ENCODE data around the gene BCAS1.

Gene BCAS1

DNA sequence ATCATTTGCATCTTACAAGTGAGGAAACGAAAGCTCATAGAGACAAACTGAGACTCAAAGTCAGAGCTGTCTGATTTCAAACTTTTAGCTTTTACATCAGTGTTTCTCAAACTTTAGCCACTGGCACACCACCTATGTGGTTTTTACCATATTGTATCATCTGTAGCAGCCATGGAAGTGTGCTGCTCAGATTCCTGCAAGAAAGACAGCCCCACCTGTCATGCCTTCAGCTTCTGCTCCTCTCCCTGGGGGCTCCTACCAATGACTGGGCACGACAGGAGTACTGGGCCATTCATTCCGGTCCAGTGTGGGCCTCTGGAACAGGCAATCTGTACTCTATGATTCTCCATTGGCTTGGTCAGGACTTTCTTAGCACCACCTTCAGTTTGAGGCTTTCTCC is 87.0 kb downstream of the BCAS1 start:
- H3K9me3 ChIP-seq (replicated peaks; ENCODE audit: insufficient read depth, low read length), result no peaks in the 10 kb centered on the region
- H3K9ac ChIP-seq (ENCODE audit: low read length), result no peak overlapping the region
- no peaks in the 10 kb centered on the region for H3K79me2 ChIP-seq (ENCODE audit: low read length)
- H3F3A ChIP-seq (ENCODE audit: insufficient read depth, low read length), result no peaks in the 10 kb centered on the region
- no peak overlapping the region for H3K4me3 ChIP-seq (ENCODE audit: low read length)
- H3K4me1 ChIP-seq (ENCODE audit: low read length), result no peaks in the 10 kb centered on the region; the same call in 1 of the 2 replicates
- TF ChIP-seq EZH2phosphoT487 (IDR thresholded peaks at IDR 0.05; ENCODE audit: low read length) (no peak), EZH2 (optimal IDR thresholded peaks at IDR 0.05; ENCODE audit: low read depth, low read length) (no peak)
- TF ChIP-seq, protein P1, sequence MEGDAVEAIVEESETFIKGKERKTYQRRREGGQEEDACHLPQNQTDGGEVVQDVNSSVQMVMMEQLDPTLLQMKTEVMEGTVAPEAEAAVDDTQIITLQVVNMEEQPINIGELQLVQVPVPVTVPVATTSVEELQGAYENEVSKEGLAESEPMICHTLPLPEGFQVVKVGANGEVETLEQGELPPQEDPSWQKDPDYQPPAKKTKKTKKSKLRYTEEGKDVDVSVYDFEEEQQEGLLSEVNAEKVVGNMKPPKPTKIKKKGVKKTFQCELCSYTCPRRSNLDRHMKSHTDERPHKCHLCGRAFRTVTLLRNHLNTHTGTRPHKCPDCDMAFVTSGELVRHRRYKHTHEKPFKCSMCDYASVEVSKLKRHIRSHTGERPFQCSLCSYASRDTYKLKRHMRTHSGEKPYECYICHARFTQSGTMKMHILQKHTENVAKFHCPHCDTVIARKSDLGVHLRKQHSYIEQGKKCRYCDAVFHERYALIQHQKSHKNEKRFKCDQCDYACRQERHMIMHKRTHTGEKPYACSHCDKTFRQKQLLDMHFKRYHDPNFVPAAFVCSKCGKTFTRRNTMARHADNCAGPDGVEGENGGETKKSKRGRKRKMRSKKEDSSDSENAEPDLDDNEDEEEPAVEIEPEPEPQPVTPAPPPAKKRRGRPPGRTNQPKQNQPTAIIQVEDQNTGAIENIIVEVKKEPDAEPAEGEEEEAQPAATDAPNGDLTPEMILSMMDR (IDR thresholded peaks at IDR 0.05; ENCODE audit: low read length), result no peak
- no peaks in the 10 kb centered on the region for H3K36me3 ChIP-seq (replicated peaks; ENCODE audit: insufficient read depth, low read length)
- DNase-seq, result no peak
- H4K20me1 ChIP-seq (ENCODE audit: insufficient read depth, low read length), result no peaks in the 10 kb centered on the region
- no peak overlapping the region for H2AFZ ChIP-seq (ENCODE audit: low read length)
- H3K4me2 ChIP-seq (ENCODE audit: low read depth, low read length), result no peak overlapping the region
- H3K27me3 ChIP-seq (replicated peaks; ENCODE audit: insufficient read depth, low read length), result no peaks in the 10 kb centered on the region
- no peak overlapping the region for H3K27ac ChIP-seq (ENCODE audit: low read length)
- no peaks in the 10 kb centered on the region for H3K9me2 ChIP-seq (replicated peaks; ENCODE audit: insufficient read depth, low read length)

DNA sequence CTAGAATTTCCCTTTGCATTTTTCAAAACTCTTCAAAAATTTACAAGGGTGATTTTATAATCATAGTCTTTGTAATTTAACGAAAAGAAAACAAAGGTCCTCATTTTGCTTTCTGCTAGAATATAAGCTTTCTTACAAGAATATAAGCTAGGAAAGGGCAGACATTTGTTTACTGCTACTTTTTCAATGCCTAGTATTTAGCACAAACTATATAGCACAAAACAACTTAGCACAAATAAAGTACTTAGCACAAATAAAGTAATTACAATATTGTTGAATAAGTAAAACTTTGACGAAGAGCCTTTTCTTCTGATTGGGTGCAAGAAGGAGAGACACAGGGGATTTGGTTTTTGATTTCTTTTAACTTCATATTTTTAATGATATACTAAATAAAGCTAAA is 87.8 kb downstream of the BCAS1 start:
- Histone ChIP-seq H3K79me2 (ENCODE audit: low read length) (no peaks in the 10 kb centered on the region), H3K9me2 (replicated peaks; ENCODE audit: insufficient read depth, low read length) (no peaks in the 10 kb centered on the region), H4K20me1 (ENCODE audit: insufficient read depth, low read length) (no peaks in the 10 kb centered on the region), H3K27ac (ENCODE audit: low read length) (no peak overlapping the region), H3K4me2 (ENCODE audit: low read depth, low read length) (no peak overlapping the region), H2AFZ (ENCODE audit: low read length) (no peak overlapping the region), H3K9ac (ENCODE audit: low read length) (no peak overlapping the region), H3K9me3 (replicated peaks; ENCODE audit: insufficient read depth, low read length) (no peaks in the 10 kb centered on the region), H3K4me1 (ENCODE audit: low read length) (no peaks in the 10 kb centered on the region; the same call in 1 of the 2 replicates), H3K27me3 (replicated peaks; ENCODE audit: insufficient read depth, low read length) (no peaks in the 10 kb centered on the region), H3F3A (ENCODE audit: insufficient read depth, low read length) (no peaks in the 10 kb centered on the region), H3K4me3 (ENCODE audit: low read length) (no peak overlapping the region), H3K36me3 (replicated peaks; ENCODE audit: insufficient read depth, low read length) (no peaks in the 10 kb centered on the region)
- no peak for DNase-seq
- TF ChIP-seq EZH2phosphoT487 (IDR thresholded peaks at IDR 0.05; ENCODE audit: low read length) (no peak), EZH2 (optimal IDR thresholded peaks at IDR 0.05; ENCODE audit: low read depth, low read length) (no peak)
- TF ChIP-seq, protein P1 (IDR thresholded peaks at IDR 0.05; ENCODE audit: low read length), result no peak

DNA sequence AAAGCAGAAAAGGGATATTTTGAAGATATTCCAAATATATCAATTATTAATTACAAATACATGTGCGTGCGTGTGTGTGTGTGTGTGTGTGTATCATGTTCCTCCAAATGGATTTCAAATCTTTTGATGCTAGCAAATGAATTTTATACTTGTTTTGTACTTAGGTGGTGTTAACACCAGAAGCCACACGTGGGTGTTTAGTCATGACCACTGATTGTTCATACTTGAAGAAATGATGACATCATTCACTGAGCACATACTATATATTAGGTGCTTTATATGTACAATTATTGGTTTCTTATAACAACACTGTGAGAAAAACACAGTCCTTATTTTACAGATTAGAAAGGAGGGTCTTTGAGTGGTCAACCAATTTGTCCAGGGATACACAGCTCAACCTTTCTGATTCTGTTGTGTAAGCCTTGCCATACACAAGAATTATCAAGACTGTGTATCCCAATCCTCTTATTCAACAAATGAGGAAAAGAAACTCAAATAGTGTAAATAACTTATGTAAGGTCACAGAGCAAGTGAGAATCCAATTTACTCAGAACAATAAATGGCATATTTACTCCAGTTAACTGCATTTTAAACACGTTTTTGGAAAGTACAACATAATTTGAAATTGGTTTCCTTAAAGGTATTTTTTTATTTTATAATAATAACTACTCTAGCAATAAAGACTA is 88.5 kb downstream of the BCAS1 start:
- Histone ChIP-seq H2AFZ (ENCODE audit: low read length) (no peak overlapping the region), H3K9me2 (replicated peaks; ENCODE audit: insufficient read depth, low read length) (no peaks in the 10 kb centered on the region), H3K9me3 (replicated peaks; ENCODE audit: insufficient read depth, low read length) (no peaks in the 10 kb centered on the region), H3K36me3 (replicated peaks; ENCODE audit: insufficient read depth, low read length) (no peaks in the 10 kb centered on the region), H3K9ac (ENCODE audit: low read length) (no peak overlapping the region), H4K20me1 (ENCODE audit: insufficient read depth, low read length) (no peaks in the 10 kb centered on the region), H3K79me2 (ENCODE audit: low read length) (no peaks in the 10 kb centered on the region), H3F3A (ENCODE audit: insufficient read depth, low read length) (no peaks in the 10 kb centered on the region), H3K4me1 (ENCODE audit: low read length) (no peaks in the 10 kb centered on the region; the same call in 1 of the 2 replicates), H3K27me3 (replicated peaks; ENCODE audit: insufficient read depth, low read length) (no peaks in the 10 kb centered on the region), H3K4me3 (ENCODE audit: low read length) (no peak overlapping the region), H3K4me2 (ENCODE audit: low read depth, low read length) (no peak overlapping the region), H3K27ac (ENCODE audit: low read length) (no peak overlapping the region)
- DNase-seq, result no peak
- TF ChIP-seq EZH2 (optimal IDR thresholded peaks at IDR 0.05; ENCODE audit: low read depth, low read length) (no peak), EZH2phosphoT487 (IDR thresholded peaks at IDR 0.05; ENCODE audit: low read length) (no peak)
- TF ChIP-seq, protein P1 (IDR thresholded peaks at IDR 0.05; ENCODE audit: low read length), result no peak
